Mucosa of descending colon (tissue), 3 donors: ENCODE data around the gene DGKE. TPM values are rescaled to one million over a fixed set of nuclear protein-coding genes. Genes with fewer than 3 reads are reported as not detected.

Experiments used
- ATAC-seq: fragments of 200-7000 bp; cut with Tn5 transposase; one replicate; pipeline ENCODE4 v1.9.1; 2020; ENCODE audit warnings: mild to moderate bottlenecking, moderate library complexity
- DNase-seq, 3 donors: peaks; one replicate each; pipeline ENCODE4 v3.0.0-alpha.2; 2020
- H3K36me3 ChIP-seq: fragments of 200-600 bp; one replicate; pipeline ENCODE4 v1.8.0; 2021; ENCODE audit warnings: low read depth, mild to moderate bottlenecking
- H3K4me1 ChIP-seq: fragments of 200-600 bp; one replicate; pipeline ENCODE4 v1.8.0; 2021; ENCODE audit warnings: low read depth, mild to moderate bottlenecking
- H3K4me3 ChIP-seq: fragments of 200-600 bp; one replicate; pipeline ENCODE4 v1.8.0; 2021; ENCODE audit warnings: mild to moderate bottlenecking
- H3K9me3 ChIP-seq: fragments of 200-600 bp; one replicate; pipeline ENCODE4 v1.8.0; 2021; ENCODE audit warnings: mild to moderate bottlenecking
- intact Hi-C, 2 donors: fragments of 100-400 bp; cut with DNase I in 1 of 2; cut with micrococcal nuclease in 1 of 2; formaldehyde crosslinking; loops; one replicate each; pipeline versions ENCODE4 v1.11.0 to v1.11.1; 2022; cut with DNase I, micrococcal nuclease
- total RNA-seq, 3 donors: library from RNA; stranded (reverse); fragmentation: NEBNext Ultra II Directional in 2 of 3; extraction: Animal tissue kit (Norgen Biotek cat#: 25700) in 2 of 3; gene quantifications; one replicate each; pipeline versions ENCODE4 v1.2.1 to v1.2.4, GENCODE V29; 2021 to 2023
- TF ChIP-seq, protein P1 (sequence below): fragments of 200-600 bp; IDR thresholded peaks from one replicate; pipeline ENCODE4 v1.8.0; 2022; ENCODE audit warnings: antibody characterized with exemption, mild to moderate bottlenecking
- donor health status: DM: no; HTN: no; CAD: no; lungs with moderate emphysema.
- donor health status: DM: no; HTN: no; CAD: no.
- donor health status: DM: no; HTN: yes; CAD: no.

The DGKE gene
- total RNA-seq, 3 donors from 2014 or later, result 5.8 to 22.2 (median 9.8) TPM

DNA sequence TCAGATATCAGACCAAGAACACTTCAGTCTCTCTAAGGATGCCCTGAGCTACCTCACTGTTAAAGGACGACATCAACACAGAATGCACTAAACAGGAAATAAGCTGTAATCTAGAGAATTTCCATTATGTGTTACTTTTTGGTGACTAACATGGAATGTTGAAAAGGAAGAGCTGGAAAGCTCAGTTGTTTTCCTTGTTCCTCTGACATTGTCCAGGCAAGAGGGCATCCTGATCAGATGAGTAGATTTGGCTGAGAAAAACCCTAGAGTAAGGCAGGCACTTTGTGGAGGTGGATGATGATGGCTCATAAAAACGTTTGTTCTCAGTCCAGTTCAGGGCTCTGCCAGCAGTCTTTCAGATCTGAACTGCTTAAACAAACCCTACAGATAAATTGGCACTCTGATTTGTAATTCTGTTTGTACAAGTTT lies 34.0 kb downstream of the DGKE start:
- H3K36me3 ChIP-seq, result no peaks in the 10 kb centered on the region
- TF ChIP-seq, protein P1, sequence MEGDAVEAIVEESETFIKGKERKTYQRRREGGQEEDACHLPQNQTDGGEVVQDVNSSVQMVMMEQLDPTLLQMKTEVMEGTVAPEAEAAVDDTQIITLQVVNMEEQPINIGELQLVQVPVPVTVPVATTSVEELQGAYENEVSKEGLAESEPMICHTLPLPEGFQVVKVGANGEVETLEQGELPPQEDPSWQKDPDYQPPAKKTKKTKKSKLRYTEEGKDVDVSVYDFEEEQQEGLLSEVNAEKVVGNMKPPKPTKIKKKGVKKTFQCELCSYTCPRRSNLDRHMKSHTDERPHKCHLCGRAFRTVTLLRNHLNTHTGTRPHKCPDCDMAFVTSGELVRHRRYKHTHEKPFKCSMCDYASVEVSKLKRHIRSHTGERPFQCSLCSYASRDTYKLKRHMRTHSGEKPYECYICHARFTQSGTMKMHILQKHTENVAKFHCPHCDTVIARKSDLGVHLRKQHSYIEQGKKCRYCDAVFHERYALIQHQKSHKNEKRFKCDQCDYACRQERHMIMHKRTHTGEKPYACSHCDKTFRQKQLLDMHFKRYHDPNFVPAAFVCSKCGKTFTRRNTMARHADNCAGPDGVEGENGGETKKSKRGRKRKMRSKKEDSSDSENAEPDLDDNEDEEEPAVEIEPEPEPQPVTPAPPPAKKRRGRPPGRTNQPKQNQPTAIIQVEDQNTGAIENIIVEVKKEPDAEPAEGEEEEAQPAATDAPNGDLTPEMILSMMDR, result no peak
- ATAC-seq (peak; percentile 59), DNase-seq (no peak)
- intact Hi-C loops, result no loop called here
- no peaks in the 10 kb centered on the region for H3K4me1 ChIP-seq
- no peaks in the 10 kb centered on the region for H3K9me3 ChIP-seq
- H3K4me3 ChIP-seq, result no peak overlapping the region

DNA sequence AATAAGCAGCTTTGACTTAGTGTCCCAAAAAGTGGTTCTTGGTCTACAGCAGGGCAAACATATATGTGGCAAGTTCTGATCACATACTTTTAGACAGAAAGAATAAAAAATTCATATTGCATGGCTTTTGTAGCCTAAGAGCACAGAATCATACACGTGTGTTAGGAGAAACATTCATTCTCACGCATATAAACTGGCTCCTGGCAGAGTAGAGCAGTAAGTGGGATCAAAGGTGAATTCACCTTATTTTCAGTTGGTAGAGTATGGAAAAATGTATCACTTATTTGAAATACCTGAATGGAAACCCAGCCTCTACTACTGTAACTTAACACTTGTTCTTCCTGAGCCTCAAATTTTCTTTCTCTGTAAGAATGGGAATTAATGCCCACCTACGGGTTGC lies 34.8 kb downstream of the DGKE start:
- Histone ChIP-seq H3K9me3 (no peaks in the 10 kb centered on the region), H3K4me3 (no peak overlapping the region), H3K4me1 (no peaks in the 10 kb centered on the region), H3K36me3 (no peaks in the 10 kb centered on the region)
- ATAC-seq (peak; percentile 59), DNase-seq (no peak)
- intact Hi-C loops, result no loop called here
- TF ChIP-seq, protein P1, result no peak

DNA sequence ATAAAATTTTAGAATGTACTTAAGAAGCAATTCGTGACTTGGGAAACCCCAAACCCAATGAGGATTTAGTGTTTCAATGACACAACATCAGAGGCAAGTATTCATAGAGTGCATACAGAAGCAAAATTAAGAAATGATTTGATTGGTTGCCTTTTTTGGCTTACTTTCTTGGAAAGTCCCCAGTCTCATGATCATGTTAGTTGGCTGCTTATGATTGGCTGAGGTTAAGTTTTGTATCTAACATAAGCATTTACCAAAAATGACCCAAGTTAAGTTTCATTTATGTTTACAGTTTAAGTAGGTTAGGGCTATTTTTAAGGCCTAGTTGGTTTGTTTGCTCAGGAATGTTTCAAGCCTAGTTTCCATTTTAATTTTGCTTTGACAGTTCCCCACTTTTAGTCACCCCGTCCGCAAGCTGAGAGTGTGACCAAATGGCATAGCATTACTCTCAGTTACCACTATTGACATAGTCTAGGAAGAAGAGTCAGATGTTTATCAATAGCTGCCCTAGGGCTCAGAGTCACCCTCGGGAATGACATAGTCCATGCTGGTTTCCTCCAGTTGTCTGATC lies 36.2 kb downstream of the DGKE start:
- no peak for ATAC-seq
- intact Hi-C loops, result no loop called here
- H3K4me1 ChIP-seq, result no peaks in the 10 kb centered on the region
- TF ChIP-seq, protein P1, result no peak
- DNase-seq, result no peak
- H3K9me3 ChIP-seq, result no peaks in the 10 kb centered on the region
- no peaks in the 10 kb centered on the region for H3K36me3 ChIP-seq
- no peak overlapping the region for H3K4me3 ChIP-seq

DNA sequence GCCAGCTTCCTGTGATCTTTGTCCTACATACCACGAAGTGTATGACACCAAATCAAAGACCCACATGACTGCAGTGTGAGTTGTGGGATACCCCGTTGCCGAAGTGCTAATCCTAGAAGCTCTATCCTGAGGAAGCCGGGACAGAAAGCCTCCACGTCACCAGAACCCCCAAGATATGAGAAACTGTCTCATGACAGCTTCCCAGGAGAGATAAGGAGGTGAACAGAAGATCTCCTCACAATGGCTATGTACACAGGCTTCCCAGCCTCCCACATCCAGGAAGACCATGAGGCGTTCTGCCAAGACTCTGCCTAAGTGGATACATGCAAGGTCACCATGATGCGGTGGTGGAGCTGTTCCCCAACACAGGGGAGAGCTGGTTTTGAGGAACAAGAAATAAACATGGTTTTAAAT lies 42.8 kb downstream of the DGKE start:
- Histone ChIP-seq H3K9me3 (no peaks in the 10 kb centered on the region), H3K36me3 (no peaks in the 10 kb centered on the region), H3K4me3 (no peak overlapping the region), H3K4me1 (no peaks in the 10 kb centered on the region)
- TF ChIP-seq, protein P1, result no peak
- DNase-seq (no peak), ATAC-seq (no peak)
- intact Hi-C loops, result no loop called here

DNA sequence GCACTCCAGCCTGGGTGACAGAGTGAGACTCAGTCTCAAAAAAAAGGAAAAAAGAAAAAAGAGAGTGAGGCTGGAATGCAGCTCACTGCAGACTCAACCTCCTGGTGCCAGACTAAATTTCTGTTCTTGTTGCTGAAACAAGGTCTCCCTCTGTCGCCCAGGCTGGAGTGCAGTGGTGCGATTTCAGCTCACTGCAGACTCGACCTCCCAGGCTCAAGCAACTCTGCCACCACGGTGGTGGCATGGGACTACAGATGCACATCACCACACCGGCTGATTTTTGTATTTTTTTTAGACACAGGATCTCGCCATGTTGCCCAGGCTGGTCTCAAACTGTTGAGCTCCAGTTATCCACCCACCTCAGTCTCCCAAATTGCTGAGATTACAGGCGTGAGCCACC lies 45.3 kb downstream of the DGKE start:
- Histone ChIP-seq H3K36me3 (no peaks in the 10 kb centered on the region), H3K4me1 (peaks cover 1% of the 10 kb centered on the region), H3K4me3 (no peak overlapping the region), H3K9me3 (no peaks in the 10 kb centered on the region)
- TF ChIP-seq, protein P1, result no peak
- no peak for DNase-seq
- intact Hi-C loops, result no loop called here
- no peak for ATAC-seq

DNA sequence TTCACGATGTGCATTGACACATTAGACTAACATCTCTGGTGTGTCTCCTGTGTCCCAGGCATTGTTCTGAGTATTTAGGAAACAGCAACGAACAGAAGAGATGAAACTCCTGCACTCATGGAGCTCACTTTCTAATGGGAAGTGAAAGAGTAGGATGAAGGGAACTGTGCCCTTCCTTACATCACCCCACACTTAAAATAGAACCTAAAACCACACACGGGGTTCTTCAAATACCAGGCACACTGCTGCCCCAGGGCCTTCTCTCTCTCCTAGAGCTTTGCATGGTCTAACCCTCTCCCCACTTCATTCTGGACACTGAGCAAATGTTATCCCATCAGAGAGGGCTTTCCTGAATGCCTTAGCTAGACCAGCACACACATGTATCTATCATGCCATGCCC lies 46.2 kb downstream of the DGKE start:
- ATAC-seq, result no peak
- TF ChIP-seq, protein P1, result no peak
- intact Hi-C loops, result no loop called here

More for the DNA sequence above, 46.2 kb downstream of the DGKE start:
- no peaks in the 10 kb centered on the region for H3K36me3 ChIP-seq
- H3K4me3 ChIP-seq, result no peak overlapping the region
- H3K4me1 ChIP-seq, result peaks cover 9% of the 10 kb centered on the region
- DNase-seq, result no peak
- no peaks in the 10 kb centered on the region for H3K9me3 ChIP-seq
